Pancreas (tissue), 10 donors: ENCODE measurements around the gene HPD. TPM values are rescaled to one million over a fixed set of nuclear protein-coding genes. Genes with fewer than 3 reads are reported as not detected.

Experiments
- ATAC-seq, 4 donors: fragments of 200-7000 bp; cut with Tn5 transposase; one replicate each; pipeline versions ENCODE4 v1.8.0 to v1.9.1; 2020; ENCODE audit warnings: mild to moderate bottlenecking in 4 of 4, moderate library complexity in 4 of 4
- DNase-seq, 6 donors: peaks; one replicate each; pipeline ENCODE4 v3.0.0-alpha.2; 2020
- FAIRE-seq: peaks from 2 replicates; lab custom pipeline; 2012; peaks lifted over from hg19 to GRCh38; lab: Jason Lieb, UNC
- H3K27ac ChIP-seq, 4 donors: fragments of 200-600 bp; sonication (generic); 1 replicate in 3 of 4; 2 replicates in 1 of 4; pipeline versions ENCODE4 v1.5.0 to v1.8.0; 2020
- H3K27me3 ChIP-seq, 4 donors: fragments of 200-600 bp; one replicate each; pipeline ENCODE4 v1.8.0; 2021
- H3K36me3 ChIP-seq, 3 donors: fragments of 200-600 bp; sonication (generic) in 1 of 3; one replicate each; pipeline versions ENCODE4 v1.5.0 to v1.8.0; 2020 to 2021
- H3K4me1 ChIP-seq, 3 donors: fragments of 200-600 bp; one replicate each; pipeline ENCODE4 v1.8.0; 2021
- H3K4me3 ChIP-seq, 4 donors: fragments of 200-600 bp; sonication (generic) in 2 of 4; one replicate each; pipeline versions ENCODE4 v1.5.0 to v1.8.0; 2020 to 2021
- H3K9me3 ChIP-seq, 4 donors: fragments of 200-600 bp; one replicate each; pipeline ENCODE4 v1.8.0; 2021
- CTCF ChIP-seq, 4 donors: fragments of 200-600 bp; sonication (generic) in 3 of 4; IDR thresholded peaks; one replicate each; pipeline versions ENCODE4 v1.5.0 to v1.8.0; 2021; ENCODE audit warnings: antibody characterized with exemption in 4 of 4
- WGBS, 2 donors: extraction: QIAGEN DNeasy Blood & Tissue Kit; methylation state at CpG; one replicate each; pipeline ENCODE4 v1.1.7; 2013; 5-methylcytosine and 5-hydroxymethylcytosine counted together
- intact Hi-C, 3 donors: fragments of 100-400 bp; cut with DNase I; formaldehyde crosslinking; loops; one replicate each; pipeline versions ENCODE4 v1.11.1 to v1.14.2; 2022
- polyA plus RNA-seq, 2 donors: library from polyadenylated mRNA; stranded (reverse); fragments of 200-250 nt; gene quantifications; one replicate each; pipeline ENCODE4 v1.2.3, GENCODE V29; 2013
- total RNA-seq, 6 donors: library from RNA; stranded (reverse); fragmentation: NEBNext Ultra II Directional in 4 of 6; extraction: Animal tissue kit (Norgen Biotek cat#: 25700) in 4 of 6; gene quantifications; one replicate each; pipeline versions ENCODE4 v1.2.1 to v1.2.4, GENCODE V29; 2021 to 2023
- donor health status: healthy with polysubstance abuse.
- donor health status: DM: no; HTN: no; CAD: no; lungs with moderate emphysema.
- donor health status: DM: no; HTN: no; CAD: no.
- donor health status: control.
- donor health status: control.
- donor health status: Bipolar disorder and iron deficiency.
- donor health status: DM: yes; HTN: yes; CAD: no.
- donor health status: DM: no; HTN: no; CAD: no.
- donor health status: DM: no; HTN: no; CAD: no.
- donor health status: DM: yes; HTN: yes; CAD: no.

Gene HPD
- total RNA-seq (1 to 10 TPM in 5 of 6 donors, under 1 TPM in 1; 0.71 to 3.0 (median 1.9) TPM), polyA plus RNA-seq (1 to 10 TPM; 2.8 to 3.9 TPM)

GRCh38 chr12:121858662-121859572 lies at the start of gene HPD:
TSS of gene HPD (minus strand) at chr12:121858859. CDS start at chr12:121858823, 36 bp downstream.
- Histone ChIP-seq H3K27ac (peak within 1 kb of the TSS; percentile 66 to 84 (median 73)), H3K4me3 (no peak within 1 kb of the TSS), H3K27me3 (no peaks in the 10 kb centered on the region), H3K4me1 (peaks cover 0 to 19% (median 19%) of the 10 kb centered on the region in 3 donors), H3K9me3 (no peaks in the 10 kb centered on the region), H3K36me3 (no peaks in the 10 kb centered on the region)
- no peak for TF ChIP-seq CTCF (IDR thresholded peaks at IDR 0.05)
- peak; percentile 66 to 78 (median 77) for ATAC-seq
- WGBS, 2 donors: 55 to 58% methylated on average over 16 of the region's 16 CpGs
- DNase-seq: peak in 5 of 6 donors; percentile 59 to 81 (median 61)
- intact Hi-C loops: no loop called here
- no peak for FAIRE-seq

- Histone ChIP-seq H3K36me3 (peaks cover 0 to 39% (median 13%) of the 10 kb centered on the region in 3 donors), H3K9me3 (no peaks in the 10 kb centered on the region), H3K27me3 (no peaks in the 10 kb centered on the region), H3K4me3 (no peak overlapping the region), H3K27ac (no peak overlapping the region), H3K4me1 (no peaks in the 10 kb centered on the region)
- intact Hi-C loops: no loop called here
- no peak for TF ChIP-seq CTCF (IDR thresholded peaks at IDR 0.05)
- DNase-seq (no peak), FAIRE-seq (no peak), ATAC-seq (no peak)
- WGBS, 2 donors: 80 to 82% methylated on average over 4 of the region's 4 CpGs
Measured at GRCh38 chr12:121905746-121906145, 47.1 kb upstream of the HPD start.

- 82 to 95% methylated on average over 2 of the region's 2 CpGs for WGBS, 2 donors
- FAIRE-seq: no peak
- H3K27me3 ChIP-seq: no peaks in the 10 kb centered on the region
- no peak for DNase-seq
- TF ChIP-seq CTCF (IDR thresholded peaks at IDR 0.05): no peak
- intact Hi-C loops: no loop called here
- no peak overlapping the region for H3K27ac ChIP-seq
- H3K9me3 ChIP-seq: no peaks in the 10 kb centered on the region
- peaks cover 0 to 47% (median 21%) of the 10 kb centered on the region in 3 donors for H3K36me3 ChIP-seq
- H3K4me1 ChIP-seq: no peaks in the 10 kb centered on the region
- no peak overlapping the region for H3K4me3 ChIP-seq
- no peak for ATAC-seq
Measured at GRCh38 chr12:121903202-121903601, 44.5 kb upstream of the HPD start.

GRCh38 chr12:121899590-121899989 lies 40.9 kb upstream of the HPD start:
- no peak overlapping the region for H3K27ac ChIP-seq
- H3K9me3 ChIP-seq: no peaks in the 10 kb centered on the region
- WGBS, 2 donors: 92 to 94% methylated on average over 14 of the region's 14 CpGs
- H3K4me1 ChIP-seq: no peaks in the 10 kb centered on the region
- H3K36me3 ChIP-seq: peaks cover 9 to 61% (median 24%) of the 10 kb centered on the region in 3 donors
- FAIRE-seq: no peak
- intact Hi-C loops: no loop called here
- no peak for TF ChIP-seq CTCF (IDR thresholded peaks at IDR 0.05)
- DNase-seq: no peak
- H3K27me3 ChIP-seq: no peaks in the 10 kb centered on the region
- no peak for ATAC-seq
- no peak overlapping the region for H3K4me3 ChIP-seq
